ENCODE results near the gene GLRA3. TPM values are rescaled to one million over a fixed set of nuclear protein-coding genes. Genes with fewer than 3 reads are reported as not detected.

GLRA3 gene
- total and polyA plus RNA-seq, 2 of the 8 experiments (the other 6 are each of a cell fraction or from before 2014, with no cell fraction given): 0.02 TPM; not detected in 1

DNA sequence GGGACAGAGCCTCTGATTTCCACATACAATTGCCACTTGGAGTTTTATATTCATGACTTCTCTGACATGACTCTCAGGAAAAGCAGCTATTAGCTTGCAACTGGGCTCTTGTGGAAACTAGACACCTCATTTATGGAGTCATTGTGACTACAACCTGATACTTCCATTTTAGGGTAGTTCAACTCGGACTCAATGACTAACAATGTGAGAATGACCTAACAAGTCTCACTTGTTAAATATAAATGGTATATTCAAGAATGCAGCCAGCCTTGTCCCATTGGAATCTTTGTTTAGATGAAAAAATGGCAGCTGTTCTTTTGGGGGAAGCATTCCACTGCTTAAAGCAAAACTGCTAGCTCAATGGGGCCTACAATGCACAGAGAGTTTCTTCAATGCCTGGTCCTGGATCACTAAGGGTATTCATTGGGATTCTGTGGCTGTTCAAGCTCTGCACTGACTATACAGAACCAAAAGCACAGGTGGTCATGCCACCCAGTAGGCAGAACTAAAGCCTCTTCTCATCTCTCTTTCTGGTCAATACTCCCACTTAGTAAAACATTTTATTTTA lies 36.5 kb upstream of the GLRA3 start (continued):
- TF ChIP-seq, protein P1, sequence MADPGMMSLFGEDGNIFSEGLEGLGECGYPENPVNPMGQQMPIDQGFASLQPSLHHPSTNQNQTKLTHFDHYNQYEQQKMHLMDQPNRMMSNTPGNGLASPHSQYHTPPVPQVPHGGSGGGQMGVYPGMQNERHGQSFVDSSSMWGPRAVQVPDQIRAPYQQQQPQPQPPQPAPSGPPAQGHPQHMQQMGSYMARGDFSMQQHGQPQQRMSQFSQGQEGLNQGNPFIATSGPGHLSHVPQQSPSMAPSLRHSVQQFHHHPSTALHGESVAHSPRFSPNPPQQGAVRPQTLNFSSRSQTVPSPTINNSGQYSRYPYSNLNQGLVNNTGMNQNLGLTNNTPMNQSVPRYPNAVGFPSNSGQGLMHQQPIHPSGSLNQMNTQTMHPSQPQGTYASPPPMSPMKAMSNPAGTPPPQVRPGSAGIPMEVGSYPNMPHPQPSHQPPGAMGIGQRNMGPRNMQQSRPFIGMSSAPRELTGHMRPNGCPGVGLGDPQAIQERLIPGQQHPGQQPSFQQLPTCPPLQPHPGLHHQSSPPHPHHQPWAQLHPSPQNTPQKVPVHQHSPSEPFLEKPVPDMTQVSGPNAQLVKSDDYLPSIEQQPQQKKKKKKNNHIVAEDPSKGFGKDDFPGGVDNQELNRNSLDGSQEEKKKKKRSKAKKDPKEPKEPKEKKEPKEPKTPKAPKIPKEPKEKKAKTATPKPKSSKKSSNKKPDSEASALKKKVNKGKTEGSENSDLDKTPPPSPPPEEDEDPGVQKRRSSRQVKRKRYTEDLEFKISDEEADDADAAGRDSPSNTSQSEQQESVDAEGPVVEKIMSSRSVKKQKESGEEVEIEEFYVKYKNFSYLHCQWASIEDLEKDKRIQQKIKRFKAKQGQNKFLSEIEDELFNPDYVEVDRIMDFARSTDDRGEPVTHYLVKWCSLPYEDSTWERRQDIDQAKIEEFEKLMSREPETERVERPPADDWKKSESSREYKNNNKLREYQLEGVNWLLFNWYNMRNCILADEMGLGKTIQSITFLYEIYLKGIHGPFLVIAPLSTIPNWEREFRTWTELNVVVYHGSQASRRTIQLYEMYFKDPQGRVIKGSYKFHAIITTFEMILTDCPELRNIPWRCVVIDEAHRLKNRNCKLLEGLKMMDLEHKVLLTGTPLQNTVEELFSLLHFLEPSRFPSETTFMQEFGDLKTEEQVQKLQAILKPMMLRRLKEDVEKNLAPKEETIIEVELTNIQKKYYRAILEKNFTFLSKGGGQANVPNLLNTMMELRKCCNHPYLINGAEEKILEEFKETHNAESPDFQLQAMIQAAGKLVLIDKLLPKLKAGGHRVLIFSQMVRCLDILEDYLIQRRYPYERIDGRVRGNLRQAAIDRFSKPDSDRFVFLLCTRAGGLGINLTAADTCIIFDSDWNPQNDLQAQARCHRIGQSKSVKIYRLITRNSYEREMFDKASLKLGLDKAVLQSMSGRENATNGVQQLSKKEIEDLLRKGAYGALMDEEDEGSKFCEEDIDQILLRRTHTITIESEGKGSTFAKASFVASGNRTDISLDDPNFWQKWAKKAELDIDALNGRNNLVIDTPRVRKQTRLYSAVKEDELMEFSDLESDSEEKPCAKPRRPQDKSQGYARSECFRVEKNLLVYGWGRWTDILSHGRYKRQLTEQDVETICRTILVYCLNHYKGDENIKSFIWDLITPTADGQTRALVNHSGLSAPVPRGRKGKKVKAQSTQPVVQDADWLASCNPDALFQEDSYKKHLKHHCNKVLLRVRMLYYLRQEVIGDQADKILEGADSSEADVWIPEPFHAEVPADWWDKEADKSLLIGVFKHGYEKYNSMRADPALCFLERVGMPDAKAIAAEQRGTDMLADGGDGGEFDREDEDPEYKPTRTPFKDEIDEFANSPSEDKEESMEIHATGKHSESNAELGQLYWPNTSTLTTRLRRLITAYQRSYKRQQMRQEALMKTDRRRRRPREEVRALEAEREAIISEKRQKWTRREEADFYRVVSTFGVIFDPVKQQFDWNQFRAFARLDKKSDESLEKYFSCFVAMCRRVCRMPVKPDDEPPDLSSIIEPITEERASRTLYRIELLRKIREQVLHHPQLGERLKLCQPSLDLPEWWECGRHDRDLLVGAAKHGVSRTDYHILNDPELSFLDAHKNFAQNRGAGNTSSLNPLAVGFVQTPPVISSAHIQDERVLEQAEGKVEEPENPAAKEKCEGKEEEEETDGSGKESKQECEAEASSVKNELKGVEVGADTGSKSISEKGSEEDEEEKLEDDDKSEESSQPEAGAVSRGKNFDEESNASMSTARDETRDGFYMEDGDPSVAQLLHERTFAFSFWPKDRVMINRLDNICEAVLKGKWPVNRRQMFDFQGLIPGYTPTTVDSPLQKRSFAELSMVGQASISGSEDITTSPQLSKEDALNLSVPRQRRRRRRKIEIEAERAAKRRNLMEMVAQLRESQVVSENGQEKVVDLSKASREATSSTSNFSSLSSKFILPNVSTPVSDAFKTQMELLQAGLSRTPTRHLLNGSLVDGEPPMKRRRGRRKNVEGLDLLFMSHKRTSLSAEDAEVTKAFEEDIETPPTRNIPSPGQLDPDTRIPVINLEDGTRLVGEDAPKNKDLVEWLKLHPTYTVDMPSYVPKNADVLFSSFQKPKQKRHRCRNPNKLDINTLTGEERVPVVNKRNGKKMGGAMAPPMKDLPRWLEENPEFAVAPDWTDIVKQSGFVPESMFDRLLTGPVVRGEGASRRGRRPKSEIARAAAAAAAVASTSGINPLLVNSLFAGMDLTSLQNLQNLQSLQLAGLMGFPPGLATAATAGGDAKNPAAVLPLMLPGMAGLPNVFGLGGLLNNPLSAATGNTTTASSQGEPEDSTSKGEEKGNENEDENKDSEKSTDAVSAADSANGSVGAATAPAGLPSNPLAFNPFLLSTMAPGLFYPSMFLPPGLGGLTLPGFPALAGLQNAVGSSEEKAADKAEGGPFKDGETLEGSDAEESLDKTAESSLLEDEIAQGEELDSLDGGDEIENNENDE (IDR thresholded peaks at IDR 0.05; ENCODE audit: insufficient replicate concordance, low read length): no peak
- TF ChIP-seq RAD21 (IDR thresholded peaks at IDR 0.05 in 1 of 2, conservative IDR thresholded peaks at IDR 0.05 in 1 of 2; ENCODE audit: low read depth in 2 of 2, low read length in 2 of 2) (no peak), POU5F1 (IDR thresholded peaks at IDR 0.05; ENCODE audit: low read depth, low read length) (no peak), NANOG (IDR thresholded peaks at IDR 0.05; ENCODE audit: insufficient read depth, low read depth, low read length, poor library complexity, severe bottlenecking) (no peak), ZNF274 (IDR thresholded peaks at IDR 0.05; ENCODE audit: borderline replicate concordance, extremely low read depth, low read length) (no peak), RBBP5 (IDR thresholded peaks at IDR 0.05; ENCODE audit: borderline replicate concordance, low read depth, low read length) (no peak), SIRT6 (IDR thresholded peaks at IDR 0.05; ENCODE audit: low read length) (no peak), KDM1A (IDR thresholded peaks at IDR 0.05; ENCODE audit: borderline replicate concordance, low read length) (no peak), TCF12 (IDR thresholded peaks at IDR 0.05; ENCODE audit: low read depth, low read length) (no peak)

Data from H1 (cell line).